H1 (cell line): ENCODE measurements around the gene VWA3B. TPM values are rescaled to one million over a fixed set of nuclear protein-coding genes. Genes with fewer than 3 reads are reported as not detected.

ENCODE experiments used
- CTCF ChIA-PET: fragments of 300-600 bp; sonication (Branson Sonifier 250); formaldehyde crosslinking; loops from one replicate; lab custom pipeline; 2021; ENCODE audit not compliant: partially characterized antibody; lab: Charles Lee
- POLR2A ChIA-PET: fragments of 300-600 bp; sonication (Branson Sonifier 250); formaldehyde crosslinking; loops from one replicate; lab custom pipeline; 2021; ENCODE audit warnings: inconsistent platforms; ENCODE audit not compliant: partially characterized antibody; lab: Charles Lee
- DNase-seq, 2 experiments: peaks; one replicate each; pipeline versions ENCODE4 v3.0.0 to v3.0.0-alpha.2; 2010 to 2022; ENCODE audit warnings: low spot score in 2 of 2, low read depth in 1 of 2, mixed read lengths in 1 of 2
- FAIRE-seq: peaks from 2 replicates; lab custom pipeline; 2011; peaks lifted over from hg19 to GRCh38; lab: Jason Lieb, UNC
- H2AFZ ChIP-seq: 2 replicates; pipeline ENCODE4 v1.8.1; 2012; ENCODE audit warnings: low read length, inconsistent platforms
- H2AK5ac ChIP-seq: 2 replicates; pipeline ENCODE4 v1.6.1; 2013; ENCODE audit warnings: low read depth, low read length
- H2BK120ac ChIP-seq: replicated peaks from 2 replicates; pipeline ENCODE3; 2013; ENCODE audit warnings: low read depth, low read length, inconsistent platforms
- H2BK12ac ChIP-seq: 2 replicates; pipeline ENCODE4 v1.6.1; 2013; ENCODE audit warnings: low read depth, low read length
- H2BK15ac ChIP-seq: 2 replicates; pipeline ENCODE4 v1.6.1; 2013; ENCODE audit warnings: low read length
- H2BK20ac ChIP-seq: 2 replicates; pipeline ENCODE4 v1.6.1; 2013; ENCODE audit warnings: low read length
- H2BK5ac ChIP-seq: 2 replicates; pipeline ENCODE4 v1.6.1; 2013; ENCODE audit warnings: low read depth, low read length
- H3K14ac ChIP-seq: 2 replicates; pipeline ENCODE4 v1.6.1; 2013; ENCODE audit warnings: inconsistent platforms; ENCODE audit not compliant: insufficient read length
- H3K18ac ChIP-seq: 2 replicates; pipeline ENCODE4 v1.6.1; 2013; ENCODE audit warnings: low read length; ENCODE audit errors: extremely low read depth
- H3K23ac ChIP-seq: 2 replicates; pipeline ENCODE4 v1.6.1; 2013; ENCODE audit warnings: inconsistent platforms; ENCODE audit not compliant: insufficient read length
- H3K23me2 ChIP-seq: 2 replicates; pipeline ENCODE4 v1.6.1; 2013; ENCODE audit warnings: low read depth, low read length
- H3K27ac ChIP-seq: 2 replicates; pipeline ENCODE4 v1.6.1; 2011; ENCODE audit warnings: low read depth, low read length, inconsistent platforms
- H3K27me3 ChIP-seq, 4 experiments: replicated peaks in 1 of 4; 1 replicate in 1 of 4; 2 replicates in 3 of 4; pipeline versions ENCODE4 v1.6.1 to v1.8.1; 2011 to 2013; ENCODE audit warnings: low read length in 3 of 4, mild to moderate bottlenecking in 3 of 4, inconsistent platforms in 2 of 4, mixed read lengths in 2 of 4, moderate library complexity in 1 of 4; ENCODE audit not compliant: control insufficient read depth in 3 of 4, insufficient read depth in 3 of 4; ENCODE audit errors: extremely low read depth in 1 of 4
- H3K36me3 ChIP-seq, 4 experiments: 2 replicates each; pipeline versions ENCODE4 v1.6.1 to v1.8.1; 2011 to 2013; ENCODE audit warnings: mild to moderate bottlenecking in 4 of 4, low read length in 3 of 4, moderate library complexity in 2 of 4, control low read depth in 1 of 4, inconsistent platforms in 1 of 4; ENCODE audit not compliant: insufficient read depth in 4 of 4, control insufficient read depth in 2 of 4
- H3K4ac ChIP-seq: replicated peaks from 2 replicates; pipeline ENCODE3; 2013; ENCODE audit warnings: low read length, low read depth, mixed read lengths, inconsistent platforms; ENCODE audit not compliant: insufficient read length
- H3K4me1 ChIP-seq, 4 experiments: replicated peaks in 1 of 4; 1 replicate in 1 of 4; 2 replicates in 3 of 4; pipeline versions ENCODE4 v1.6.1 to v1.8.1; 2011 to 2013; ENCODE audit warnings: low read length in 3 of 4, inconsistent platforms in 2 of 4, mixed read lengths in 1 of 4; ENCODE audit not compliant: insufficient read depth in 4 of 4, control insufficient read depth in 3 of 4
- H3K4me2 ChIP-seq, 2 experiments: 2 replicates each; pipeline versions ENCODE4 v1.6.1 to v1.8.1; 2011 to 2013; ENCODE audit warnings: low read depth in 2 of 2, low read length in 2 of 2, control low read depth in 1 of 2, inconsistent platforms in 1 of 2, mild to moderate bottlenecking in 1 of 2; ENCODE audit not compliant: insufficient read depth in 1 of 2
- H3K4me3 ChIP-seq, 4 experiments: fragments of 200-600, 300-600 bp in 1 of 4; sonication (generic), shearing (Covaris generic), sonication (Bioruptor Twin) in 1 of 4; 2 replicates each; pipeline versions ENCODE4 v1.5.1 to v1.8.1; 2011 to 2016; ENCODE audit warnings: low read length in 4 of 4, low read depth in 3 of 4, control low read depth in 2 of 4, inconsistent platforms in 2 of 4, mild to moderate bottlenecking in 2 of 4, mixed read lengths in 1 of 4, moderate library complexity in 1 of 4; ENCODE audit not compliant: insufficient read depth in 2 of 4; ENCODE audit errors: extremely low read depth in 1 of 4
- H3K56ac ChIP-seq: replicated peaks from 2 replicates; pipeline ENCODE3; 2013; ENCODE audit warnings: low read depth, mild to moderate bottlenecking, mixed read lengths, low read length, inconsistent platforms; ENCODE audit not compliant: insufficient read length
- H3K79me1 ChIP-seq: 2 replicates; pipeline ENCODE4 v1.6.1; 2013; ENCODE audit warnings: low read depth, low read length, control low read depth
- H3K79me2 ChIP-seq, 2 experiments: 2 replicates each; pipeline versions ENCODE4 v1.6.1 to v1.8.1; 2012 to 2013; ENCODE audit warnings: low read length in 2 of 2, mild to moderate bottlenecking in 2 of 2, inconsistent platforms in 1 of 2; ENCODE audit not compliant: insufficient read depth in 2 of 2, control insufficient read depth in 1 of 2
- H3K9ac ChIP-seq, 4 experiments: replicated peaks in 1 of 4; 1 replicate in 1 of 4; 2 replicates in 3 of 4; pipeline versions ENCODE4 v1.6.1 to v1.8.1; 2011 to 2013; ENCODE audit warnings: low read depth in 3 of 4, low read length in 3 of 4, control low read depth in 2 of 4, mild to moderate bottlenecking in 2 of 4, moderate library complexity in 2 of 4, inconsistent platforms in 1 of 4; ENCODE audit errors: extremely low read depth in 1 of 4
- H3K9me3 ChIP-seq, 2 experiments: 2 replicates each; pipeline versions ENCODE4 v1.6.1 to v1.8.1; 2012 to 2013; ENCODE audit warnings: mild to moderate bottlenecking in 2 of 2, moderate library complexity in 2 of 2, control low read depth in 1 of 2, inconsistent platforms in 1 of 2, low read depth in 1 of 2, low read length in 1 of 2, mixed read lengths in 1 of 2; ENCODE audit not compliant: insufficient read depth in 2 of 2
- H4K20me1 ChIP-seq, 2 experiments: replicated peaks in 1 of 2; 2 replicates each; pipeline versions ENCODE3 to v1.8.1; 2011 to 2013; ENCODE audit warnings: inconsistent platforms in 2 of 2, low read length in 2 of 2, mild to moderate bottlenecking in 1 of 2; ENCODE audit not compliant: insufficient read depth in 2 of 2, control insufficient read depth in 1 of 2
- H4K5ac ChIP-seq: 2 replicates; pipeline ENCODE4 v1.6.1; 2013; ENCODE audit warnings: low read length, low read depth, mixed read lengths, inconsistent platforms; ENCODE audit not compliant: insufficient read length
- H4K8ac ChIP-seq: 2 replicates; pipeline ENCODE4 v1.8.0; 2013; ENCODE audit warnings: mild to moderate bottlenecking, moderate library complexity, low read length, inconsistent platforms; ENCODE audit not compliant: insufficient read depth; ENCODE audit errors: extremely low read depth
- H4K91ac ChIP-seq: replicated peaks from 2 replicates; pipeline ENCODE3; 2013; ENCODE audit warnings: low read length, mixed read lengths, inconsistent platforms; ENCODE audit not compliant: insufficient read length
- BACH1 ChIP-seq: IDR thresholded peaks from 2 replicates; pipeline ENCODE4 v1.6.1; 2012; ENCODE audit warnings: low read length, improper control_type of control experiment
- EP300 ChIP-seq, 2 experiments: IDR thresholded peaks; 1 replicate in 1 of 2; 2 replicates in 1 of 2; pipeline ENCODE4 v1.6.1; 2011 to 2012; ENCODE audit warnings: low read depth in 2 of 2, low read length in 2 of 2, mild to moderate bottlenecking in 2 of 2, borderline replicate concordance in 1 of 2, inconsistent platforms in 1 of 2, moderate library complexity in 1 of 2
- JUN ChIP-seq: IDR thresholded peaks from 2 replicates; pipeline ENCODE4 v1.6.1; 2011; ENCODE audit warnings: low read depth, mild to moderate bottlenecking, improper control_type of control experiment, low read length
- TAF7 ChIP-seq: optimal IDR thresholded peaks from 2 replicates; pipeline ENCODE3; 2011; ENCODE audit warnings: low read depth, mild to moderate bottlenecking, inconsistent platforms, low read length, moderate library complexity, borderline replicate concordance
- TBP ChIP-seq: IDR thresholded peaks from 2 replicates; pipeline ENCODE4 v1.6.1; 2011; ENCODE audit warnings: low read depth, low read length, improper control_type of control experiment
- TCF12 ChIP-seq: IDR thresholded peaks from 2 replicates; pipeline ENCODE4 v1.6.1; 2011; ENCODE audit warnings: low read depth, mild to moderate bottlenecking, low read length
- WGBS, 2 experiments: shearing (Covaris generic) in 1 of 2; methylation state at CpG; one replicate each; pipeline versions ENCODE4 v1.1.6 to v1.1.7; 2013 to 2015; ENCODE audit warnings: low lambda C conversion rate in 2 of 2, mixed read lengths in 2 of 2, inconsistent platforms in 1 of 2, low coverage in 1 of 2, missing lambda C conversion rate in 1 of 2; ENCODE audit not compliant: insufficient replicate concordance in 2 of 2, insufficient coverage in 1 of 2, insufficient read length in 1 of 2; ENCODE audit errors: extremely low coverage in 1 of 2, missing lambda C conversion rate in 1 of 2; 5-methylcytosine and 5-hydroxymethylcytosine counted together
- polyA plus RNA-seq, 7 experiments: library from polyadenylated mRNA; depleted of rRNA in 3 of 7; stranded (reverse) in 5 of 7; unstranded in 2 of 7; fragments of >200 nt in 5 of 7; fragments of 200-250 nt in 2 of 7; gene quantifications; 1 replicate in 5 of 7; 2 replicates in 1 of 7; 4 replicates in 1 of 7; pipeline versions ENCODE4 v1.2.1 to v1.2.3, GENCODE V29; 2011 to 2013; ENCODE audit warnings: missing spikeins in 2 of 7, mixed read lengths in 2 of 7
- total RNA-seq: library from RNA; stranded (reverse); fragmentation: NEBNext Ultra II Directional; extraction: Animal tissue kit (Norgen Biotek cat#: 25700); gene quantifications from 2 replicates; pipeline ENCODE4 v1.2.1, GENCODE V29; 2021

VWA3B gene
- total and polyA plus RNA-seq, 2 of the 8 experiments (the other 6 are each of a cell fraction or from before 2014, with no cell fraction given) = not detected

DNA sequence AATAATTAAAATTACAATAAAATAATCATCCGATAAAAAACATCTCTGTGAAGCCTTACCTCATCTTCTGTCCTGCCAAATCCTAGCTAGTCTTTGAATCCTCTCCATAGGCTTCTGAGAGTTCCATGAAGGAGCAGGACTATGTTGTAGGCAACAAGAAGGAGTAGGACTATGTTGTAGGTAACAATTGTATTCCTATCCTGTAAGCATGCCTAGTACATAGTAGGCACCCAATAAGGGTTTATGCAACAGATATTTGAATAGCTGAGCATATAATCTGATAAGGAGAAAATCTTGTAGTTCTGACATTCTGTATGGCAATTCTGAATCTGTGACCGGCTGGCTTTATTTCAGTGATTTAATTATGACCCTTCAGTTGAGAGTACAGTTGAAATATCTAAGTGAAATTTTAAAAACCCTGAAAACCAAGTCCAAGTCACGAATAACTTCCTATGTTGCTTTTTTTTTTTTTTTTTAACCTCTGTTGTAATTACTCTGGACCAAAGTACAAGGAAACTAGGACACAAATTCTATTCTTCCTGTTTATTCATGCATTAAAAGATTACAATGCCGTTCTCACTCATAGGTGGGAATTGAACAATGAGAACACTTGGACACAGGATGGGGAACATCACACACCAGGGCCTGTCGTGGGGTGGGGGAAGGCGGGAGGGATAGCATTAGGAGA lies 27.8 kb downstream of the VWA3B start:
- DNase-seq (no peak), FAIRE-seq (no peak)
- no peaks in the 10 kb centered on the region for H3K36me3 ChIP-seq
- H3K23ac ChIP-seq = no peak overlapping the region
- H4K5ac ChIP-seq = no peak overlapping the region
- H2AK5ac ChIP-seq = no peak overlapping the region
- H2BK15ac ChIP-seq = no peak overlapping the region
- H3K79me1 ChIP-seq = no peaks in the 10 kb centered on the region
- ChIA-PET CTCF (no interaction called here), POLR2A (no interaction called here)
- H2BK5ac ChIP-seq = no peak overlapping the region
- H3K9me3 ChIP-seq = peaks cover 0 to 3% of the 10 kb centered on the region in 2 experiments; a peak in 1 of 4 replicates
- no peak overlapping the region for H3K56ac ChIP-seq
- H4K8ac ChIP-seq = no peak overlapping the region
- no peak overlapping the region for H2AFZ ChIP-seq
- H3K23me2 ChIP-seq = no peaks in the 10 kb centered on the region
- no peak overlapping the region for H3K9ac ChIP-seq
- WGBS, 2 experiments = 79% methylated on average over 6 of the region's 6 CpGs; no CpG with 5 or more reads in 1 of the 2 experiments
- no peak overlapping the region for H2BK12ac ChIP-seq
- no peaks in the 10 kb centered on the region for H4K20me1 ChIP-seq
- no peak overlapping the region for H3K27ac ChIP-seq
- no peak overlapping the region for H3K4ac ChIP-seq
- H2BK120ac ChIP-seq = no peak overlapping the region
- no peaks in the 10 kb centered on the region for H3K27me3 ChIP-seq
- H3K4me1 ChIP-seq = no peaks in the 10 kb centered on the region
- no peak overlapping the region for H3K4me2 ChIP-seq
- no peaks in the 10 kb centered on the region for H3K79me2 ChIP-seq
- H3K18ac ChIP-seq = no peak overlapping the region
- no peak overlapping the region for H3K4me3 ChIP-seq
- H3K14ac ChIP-seq = no peak overlapping the region
- no peak overlapping the region for H2BK20ac ChIP-seq
- TF ChIP-seq TAF7 (no peak), EP300 (IDR thresholded peaks at IDR 0.05; ENCODE audit: borderline replicate concordance in 1 of 2, low read depth in 2 of 2, low read length in 2 of 2) (no peak), TBP (no peak), JUN (no peak), TCF12 (no peak), BACH1 (no peak)
- no peak overlapping the region for H4K91ac ChIP-seq
